Trophoblast cell (in vitro differentiated cells and primary cell): ENCODE data around the gene ARAP2.

Experiments used
- DNase-seq, 2 donors: peaks; one replicate each; pipeline ENCODE4 v3.0.0-alpha.2; 2016
- H2AFZ ChIP-seq: 2 replicates; pipeline ENCODE4 v1.6.1; 2013; ENCODE audit warnings: low read length, moderate library complexity, mild to moderate bottlenecking; ENCODE audit not compliant: insufficient read depth, poor library complexity
- H2AK5ac ChIP-seq: 2 replicates; pipeline ENCODE4 v1.6.1; 2013; ENCODE audit warnings: mild to moderate bottlenecking, low read length
- H2BK120ac ChIP-seq: 2 replicates; pipeline ENCODE4 v1.6.1; 2013; ENCODE audit warnings: low read length, mild to moderate bottlenecking, moderate library complexity; ENCODE audit not compliant: insufficient read depth, poor library complexity
- H2BK12ac ChIP-seq: 2 replicates; pipeline ENCODE4 v1.6.1; 2013; ENCODE audit warnings: mild to moderate bottlenecking, low read length, moderate library complexity
- H2BK5ac ChIP-seq: 2 replicates; pipeline ENCODE4 v1.6.1; 2013; ENCODE audit warnings: low read length, low read depth, moderate library complexity, mild to moderate bottlenecking; ENCODE audit not compliant: poor library complexity
- H3K14ac ChIP-seq: 2 replicates; pipeline ENCODE4 v1.6.1; 2013; ENCODE audit warnings: mild to moderate bottlenecking, low read length
- H3K18ac ChIP-seq: 2 replicates; pipeline ENCODE4 v1.6.1; 2013; ENCODE audit warnings: mild to moderate bottlenecking, low read length
- H3K23ac ChIP-seq: 2 replicates; pipeline ENCODE4 v1.6.1; 2013; ENCODE audit warnings: low read length
- H3K27ac ChIP-seq: 2 replicates; pipeline ENCODE4 v1.5.1; 2013; ENCODE audit warnings: low read depth, mild to moderate bottlenecking, inconsistent platforms, low read length, moderate library complexity
- H3K27me3 ChIP-seq: 2 replicates; pipeline ENCODE4 v1.6.1; 2013; ENCODE audit warnings: inconsistent platforms, mild to moderate bottlenecking, low read length, moderate library complexity; ENCODE audit not compliant: insufficient read depth
- H3K36me3 ChIP-seq, 2 experiments: 1 replicate in 1 of 2; 2 replicates in 1 of 2; pipeline ENCODE4 v1.6.1; 2013; ENCODE audit warnings: low read length in 2 of 2, mild to moderate bottlenecking in 2 of 2, moderate library complexity in 1 of 2; ENCODE audit not compliant: insufficient read depth in 2 of 2, control insufficient read depth in 1 of 2
- H3K4ac ChIP-seq: 2 replicates; pipeline ENCODE4 v1.6.1; 2013; ENCODE audit warnings: low read depth, mild to moderate bottlenecking, low read length, moderate library complexity
- H3K4me1 ChIP-seq, 2 experiments: 1 replicate in 1 of 2; 2 replicates in 1 of 2; pipeline ENCODE4 v1.6.1; 2013; ENCODE audit warnings: low read length in 2 of 2, mild to moderate bottlenecking in 2 of 2, moderate library complexity in 1 of 2; ENCODE audit not compliant: insufficient read depth in 2 of 2, control insufficient read depth in 1 of 2
- H3K4me2 ChIP-seq: 2 replicates; pipeline ENCODE4 v1.6.1; 2013; ENCODE audit warnings: inconsistent platforms, mild to moderate bottlenecking, low read length, moderate library complexity
- H3K4me3 ChIP-seq: 2 replicates; pipeline ENCODE4 v1.5.1; 2013; ENCODE audit warnings: mild to moderate bottlenecking, low read depth, low read length, inconsistent platforms
- H3K79me1 ChIP-seq: one replicate; pipeline ENCODE4 v1.6.1; 2013; ENCODE audit warnings: low read length
- H3K79me2 ChIP-seq: 2 replicates; pipeline ENCODE4 v1.6.1; 2013; ENCODE audit warnings: low read length, mild to moderate bottlenecking; ENCODE audit not compliant: control insufficient read depth, insufficient read depth, poor library complexity
- H3K9ac ChIP-seq: 2 replicates; pipeline ENCODE4 v1.6.1; 2013; ENCODE audit warnings: mild to moderate bottlenecking, low read length
- H3K9me3 ChIP-seq: 2 replicates; pipeline ENCODE4 v1.6.1; 2013; ENCODE audit warnings: low read depth, mild to moderate bottlenecking, control low read depth, inconsistent platforms, low read length; ENCODE audit not compliant: insufficient read depth
- H4K12ac ChIP-seq: 2 replicates; pipeline ENCODE4 v1.6.1; 2013; ENCODE audit warnings: low read depth, mild to moderate bottlenecking, low read length, moderate library complexity
- H4K8ac ChIP-seq: 2 replicates; pipeline ENCODE4 v1.6.1; 2013; ENCODE audit warnings: low read depth, mild to moderate bottlenecking, low read length, moderate library complexity
- H4K91ac ChIP-seq: one replicate; pipeline ENCODE4 v1.6.1; 2013; ENCODE audit warnings: low read depth, mild to moderate bottlenecking, low read length, moderate library complexity
- WGBS: extraction: QIAGEN DNeasy Blood & Tissue Kit; methylation state at CpG from one replicate; pipeline ENCODE4 v1.1.7; 2013; ENCODE audit warnings: missing lambda C conversion rate; ENCODE audit not compliant: insufficient read length, insufficient coverage; ENCODE audit errors: extremely low coverage; 5-methylcytosine and 5-hydroxymethylcytosine counted together

Gene ARAP2

GRCh38 chr4:36227913-36228312, 16.4 kb downstream of the ARAP2 start:
- Histone ChIP-seq H3K4me2 (no peak overlapping the region), H4K91ac (no peak overlapping the region), H3K14ac (no peak overlapping the region), H3K36me3 (no peaks in the 10 kb centered on the region), H2AFZ (no peak overlapping the region), H2BK12ac (no peak overlapping the region), H3K9ac (no peak overlapping the region), H2BK120ac (no peak overlapping the region), H3K4me1 (peaks cover 2 to 3% of the 10 kb centered on the region in 2 experiments), H3K4me3 (no peak overlapping the region), H3K23ac (no peak overlapping the region), H2AK5ac (no peak overlapping the region), H3K79me1 (no peaks in the 10 kb centered on the region), H3K9me3 (no peaks in the 10 kb centered on the region), H2BK5ac (no peak overlapping the region), H3K27ac (no peak overlapping the region), H3K27me3 (no peaks in the 10 kb centered on the region), H3K79me2 (no peaks in the 10 kb centered on the region), H3K18ac (no peak overlapping the region), H4K8ac (no peak overlapping the region), H3K4ac (no peak overlapping the region), H4K12ac (no peak overlapping the region)
- no CpG with 5 or more reads among the region's 5 CpGs for WGBS
- DNase-seq = no peak

- no peak overlapping the region for H3K27ac ChIP-seq
- no peak overlapping the region for H2BK120ac ChIP-seq
- no peak overlapping the region for H4K8ac ChIP-seq
- no peak overlapping the region for H2BK12ac ChIP-seq
- H3K9ac ChIP-seq = no peak overlapping the region
- peaks cover 2 to 3% of the 10 kb centered on the region in 2 experiments for H3K4me1 ChIP-seq
- H2BK5ac ChIP-seq = no peak overlapping the region
- H2AFZ ChIP-seq = no peak overlapping the region
- H3K4me2 ChIP-seq = no peak overlapping the region
- WGBS = no CpG with 5 or more reads among the region's 2 CpGs
- no peaks in the 10 kb centered on the region for H3K79me2 ChIP-seq
- no peak overlapping the region for H3K14ac ChIP-seq
- no peak overlapping the region for H3K18ac ChIP-seq
- no peak overlapping the region for H4K12ac ChIP-seq
- DNase-seq = no peak
- no peaks in the 10 kb centered on the region for H3K36me3 ChIP-seq
- no peak overlapping the region for H4K91ac ChIP-seq
- no peaks in the 10 kb centered on the region for H3K79me1 ChIP-seq
- no peaks in the 10 kb centered on the region for H3K9me3 ChIP-seq
- H3K4me3 ChIP-seq = no peak overlapping the region
- no peak overlapping the region for H3K23ac ChIP-seq
- H2AK5ac ChIP-seq = no peak overlapping the region
- H3K4ac ChIP-seq = no peak overlapping the region
- no peaks in the 10 kb centered on the region for H3K27me3 ChIP-seq
Observed at GRCh38 chr4:36226430-36227227, 17.7 kb downstream of the ARAP2 start.

- Histone ChIP-seq H4K12ac (no peak overlapping the region), H3K23ac (no peak overlapping the region), H3K9ac (no peak overlapping the region), H2AFZ (no peak overlapping the region), H4K8ac (no peak overlapping the region), H2AK5ac (no peak overlapping the region), H3K4me3 (no peak overlapping the region), H4K91ac (no peak overlapping the region), H3K4ac (no peak overlapping the region), H3K27me3 (no peaks in the 10 kb centered on the region), H3K18ac (no peak overlapping the region), H3K79me1 (no peaks in the 10 kb centered on the region), H3K36me3 (no peaks in the 10 kb centered on the region), H3K9me3 (no peaks in the 10 kb centered on the region), H3K4me2 (no peak overlapping the region), H2BK5ac (no peak overlapping the region), H3K4me1 (peaks cover 2 to 3% of the 10 kb centered on the region in 2 experiments), H2BK12ac (no peak overlapping the region), H3K14ac (no peak overlapping the region), H2BK120ac (no peak overlapping the region), H3K79me2 (no peaks in the 10 kb centered on the region), H3K27ac (no peak overlapping the region)
- no peak for DNase-seq
- no CpG with 5 or more reads among the region's 2 CpGs for WGBS
Observed at GRCh38 chr4:36224972-36225903, 19.1 kb downstream of the ARAP2 start.

- no peaks in the 10 kb centered on the region for H3K36me3 ChIP-seq
- H3K4me1 ChIP-seq = peaks cover 2 to 3% of the 10 kb centered on the region in 2 experiments
- no peak overlapping the region for H2BK5ac ChIP-seq
- H3K18ac ChIP-seq = no peak overlapping the region
- H2AK5ac ChIP-seq = no peak overlapping the region
- no peak overlapping the region for H4K91ac ChIP-seq
- no peaks in the 10 kb centered on the region for H3K9me3 ChIP-seq
- H3K79me2 ChIP-seq = no peaks in the 10 kb centered on the region
- no peak overlapping the region for H2BK12ac ChIP-seq
- H3K79me1 ChIP-seq = no peaks in the 10 kb centered on the region
- no peak overlapping the region for H3K4me3 ChIP-seq
- no peak overlapping the region for H3K23ac ChIP-seq
- no CpG with 5 or more reads among the region's 1 CpG for WGBS
- DNase-seq = no peak
- no peak overlapping the region for H3K4me2 ChIP-seq
- no peak overlapping the region for H4K12ac ChIP-seq
- no peak overlapping the region for H3K9ac ChIP-seq
- H3K14ac ChIP-seq = no peak overlapping the region
- H4K8ac ChIP-seq = no peak overlapping the region
- no peaks in the 10 kb centered on the region for H3K27me3 ChIP-seq
- no peak overlapping the region for H3K4ac ChIP-seq
- no peak overlapping the region for H3K27ac ChIP-seq
- no peak overlapping the region for H2BK120ac ChIP-seq
- no peak overlapping the region for H2AFZ ChIP-seq
Observed at GRCh38 chr4:36222702-36223101, 21.6 kb downstream of the ARAP2 start.
